Activated CD8-positive, alpha-beta T cell treated with anti-CD3 and anti-CD28 coated beads for 36 hours (primary cell): Measurements from ENCODE around the gene GYPA. TPM values are rescaled to one million over a fixed set of nuclear protein-coding genes. Genes with fewer than 3 reads are reported as not detected.
"Not testable (repeated sequence)": the region's sequence is repeated elsewhere in the genome, so short reads cannot be mapped to it uniquely, and the experiment has no call there.

Source experiments
- ATAC-seq: fragments of 200-7000 bp; cut with Tn5 transposase; one replicate; pipeline ENCODE4 v1.10.0; 2021; ENCODE audit warnings: mild to moderate bottlenecking, moderate library complexity
- CTCF ChIA-PET: fragments of 350-600 bp; sonication (Branson Sonifier 250); formaldehyde crosslinking; loops from one replicate; lab custom pipeline; 2021; ENCODE audit warnings: antibody characterized with exemption; lab: Charles Lee
- POLR2A ChIA-PET: fragments of 350-600 bp; sonication (Branson Sonifier 250); formaldehyde crosslinking; loops from one replicate; lab custom pipeline; 2021; ENCODE audit warnings: antibody characterized with exemption; lab: Charles Lee
- DNase-seq: peaks from one replicate; pipeline ENCODE4 v3.0.0-alpha.2; 2020
- H3K27ac Mint-ChIP-seq: one replicate; pipeline ENCODE4 v1.8.0; 2021; ENCODE audit warnings: mild to moderate bottlenecking, mixed read lengths
- H3K27me3 Mint-ChIP-seq: one replicate; pipeline ENCODE4 v1.8.0; 2021; ENCODE audit warnings: mixed read lengths
- H3K36me3 Mint-ChIP-seq: one replicate; pipeline ENCODE4 v1.8.0; 2021; ENCODE audit warnings: low read depth, mixed read lengths
- H3K4me1 Mint-ChIP-seq: one replicate; pipeline ENCODE4 v1.8.0; 2021; ENCODE audit warnings: low read depth, mixed read lengths
- H3K4me3 Mint-ChIP-seq: one replicate; pipeline ENCODE4 v1.8.0; 2021; ENCODE audit warnings: mild to moderate bottlenecking, moderate library complexity, mixed read lengths
- H3K9me3 Mint-ChIP-seq: one replicate; pipeline ENCODE4 v1.8.0; 2021; ENCODE audit warnings: mixed read lengths
- intact Hi-C: fragments of 100-400 bp; cut with micrococcal nuclease; formaldehyde crosslinking; loops from one replicate; pipeline ENCODE4 v1.10.0; 2022
- total RNA-seq, 2 experiments: library from RNA; stranded (reverse); gene quantifications; one replicate each; pipeline ENCODE4 v1.2.3, GENCODE V29; 2021
- TF ChIP-seq, protein P1 (sequence below): fragments of 200-600 bp; IDR thresholded peaks from one replicate; pipeline ENCODE4 v1.8.0; 2022; ENCODE audit warnings: antibody characterized with exemption, mild to moderate bottlenecking

GYPA gene
- not detected for total RNA-seq

DNA sequence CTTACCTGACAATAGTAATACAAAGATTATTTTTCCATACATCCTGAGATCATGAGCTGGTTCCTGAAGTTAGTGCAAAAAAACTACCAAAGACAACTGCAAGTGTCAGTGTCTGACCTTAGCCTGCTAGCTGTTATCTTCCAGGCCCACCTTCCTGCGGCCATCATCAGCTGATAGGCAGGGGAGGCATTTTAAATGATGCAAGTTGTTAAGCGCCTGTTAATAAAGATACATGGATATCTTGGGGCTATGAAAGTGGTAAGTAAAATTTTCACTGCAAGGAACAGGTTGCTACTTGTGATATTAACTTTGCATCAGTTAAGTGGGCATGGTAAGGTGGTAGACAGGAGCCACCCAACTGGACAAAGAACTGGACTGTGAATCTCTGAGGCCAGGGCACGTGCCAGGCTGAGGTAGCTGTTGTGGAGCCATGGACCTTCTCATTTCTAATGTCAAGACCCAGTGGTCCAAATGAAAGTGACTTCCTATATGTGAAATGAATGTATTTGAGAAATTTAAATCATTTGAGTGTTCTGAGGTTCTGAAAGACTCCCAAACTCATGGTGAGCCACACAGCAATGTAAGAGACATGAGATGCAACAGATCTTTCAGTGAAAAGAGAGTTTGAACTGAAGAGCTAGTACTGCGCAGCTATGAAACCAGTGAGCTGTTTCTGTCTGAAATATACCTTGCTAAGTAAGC is at the start of gene GYPA:
Gene GYPA (minus strand): TSS at position 125 of the 702 bp plus-strand sequence. CDS start 83 bp downstream, at position 42.
- intact Hi-C loops, H3K27ac Mint-ChIP-seq, H3K36me3 Mint-ChIP-seq, H3K27me3 Mint-ChIP-seq, ATAC-seq, H3K9me3 Mint-ChIP-seq, DNase-seq, H3K4me1 Mint-ChIP-seq, H3K4me3 Mint-ChIP-seq, CTCF ChIA-PET, POLR2A ChIA-PET: not testable (repeated sequence)

DNA sequence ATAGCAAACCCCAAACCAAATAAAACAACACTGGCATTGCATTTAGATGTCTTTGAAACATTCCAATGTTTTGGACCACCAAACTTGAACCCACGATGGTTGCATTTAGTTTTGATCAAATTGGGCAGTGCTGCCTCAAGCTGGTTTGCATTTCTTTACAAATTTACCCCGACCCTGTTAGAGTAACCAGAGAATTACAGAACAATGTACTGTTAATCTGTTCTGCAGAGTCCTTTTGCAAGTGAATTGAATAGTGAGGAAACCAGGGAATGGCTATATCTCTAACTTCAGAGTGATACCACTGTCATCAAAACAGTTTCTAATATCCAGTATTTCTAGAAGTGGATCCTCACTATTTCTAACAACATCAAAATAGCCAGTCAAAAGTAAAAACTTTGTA is 49.5 kb upstream of the GYPA start:
- ChIA-PET CTCF (no interaction called here), POLR2A (no interaction called here)
- intact Hi-C loops: no loop called here
- Mint-ChIP-seq H3K4me1 (no peaks in the 10 kb centered on the region), H3K9me3 (no peaks in the 10 kb centered on the region), H3K36me3 (no peaks in the 10 kb centered on the region), H3K27me3 (peaks cover 3% of the 10 kb centered on the region), H3K4me3 (no peak overlapping the region), H3K27ac (no peak overlapping the region)
- ATAC-seq: no peak
- DNase-seq: no peak
- TF ChIP-seq, protein P1, sequence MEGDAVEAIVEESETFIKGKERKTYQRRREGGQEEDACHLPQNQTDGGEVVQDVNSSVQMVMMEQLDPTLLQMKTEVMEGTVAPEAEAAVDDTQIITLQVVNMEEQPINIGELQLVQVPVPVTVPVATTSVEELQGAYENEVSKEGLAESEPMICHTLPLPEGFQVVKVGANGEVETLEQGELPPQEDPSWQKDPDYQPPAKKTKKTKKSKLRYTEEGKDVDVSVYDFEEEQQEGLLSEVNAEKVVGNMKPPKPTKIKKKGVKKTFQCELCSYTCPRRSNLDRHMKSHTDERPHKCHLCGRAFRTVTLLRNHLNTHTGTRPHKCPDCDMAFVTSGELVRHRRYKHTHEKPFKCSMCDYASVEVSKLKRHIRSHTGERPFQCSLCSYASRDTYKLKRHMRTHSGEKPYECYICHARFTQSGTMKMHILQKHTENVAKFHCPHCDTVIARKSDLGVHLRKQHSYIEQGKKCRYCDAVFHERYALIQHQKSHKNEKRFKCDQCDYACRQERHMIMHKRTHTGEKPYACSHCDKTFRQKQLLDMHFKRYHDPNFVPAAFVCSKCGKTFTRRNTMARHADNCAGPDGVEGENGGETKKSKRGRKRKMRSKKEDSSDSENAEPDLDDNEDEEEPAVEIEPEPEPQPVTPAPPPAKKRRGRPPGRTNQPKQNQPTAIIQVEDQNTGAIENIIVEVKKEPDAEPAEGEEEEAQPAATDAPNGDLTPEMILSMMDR: no peak

DNA sequence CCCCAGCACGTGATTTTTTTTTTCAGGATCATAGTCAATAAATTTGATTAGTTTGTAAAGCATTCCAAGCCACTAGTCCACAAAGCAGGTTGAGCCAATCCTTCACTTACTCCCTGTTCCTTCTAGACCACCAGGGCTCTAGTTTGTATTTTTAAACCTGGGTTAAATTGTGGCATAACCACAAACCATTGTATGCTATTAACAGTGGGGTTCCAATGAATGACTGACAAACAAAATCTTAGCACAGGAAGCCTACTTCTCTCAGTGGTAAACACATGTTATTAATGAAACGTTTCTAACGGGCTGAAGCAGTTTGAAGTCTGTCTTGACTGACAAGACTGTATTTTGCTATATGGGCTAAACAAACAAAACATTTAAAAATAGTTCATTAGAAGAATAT is 48.6 kb upstream of the GYPA start:
- no peak for ATAC-seq
- H3K4me3 Mint-ChIP-seq: no peak overlapping the region
- intact Hi-C loops: no loop called here
- H3K4me1 Mint-ChIP-seq: no peaks in the 10 kb centered on the region
- CTCF ChIA-PET: no interaction called here
- H3K27ac Mint-ChIP-seq: no peak overlapping the region
- H3K9me3 Mint-ChIP-seq: no peaks in the 10 kb centered on the region
- TF ChIP-seq, protein P1: no peak
- peaks cover 4% of the 10 kb centered on the region for H3K27me3 Mint-ChIP-seq
- no peak for DNase-seq
- POLR2A ChIA-PET: no interaction called here
- H3K36me3 Mint-ChIP-seq: no peaks in the 10 kb centered on the region

DNA sequence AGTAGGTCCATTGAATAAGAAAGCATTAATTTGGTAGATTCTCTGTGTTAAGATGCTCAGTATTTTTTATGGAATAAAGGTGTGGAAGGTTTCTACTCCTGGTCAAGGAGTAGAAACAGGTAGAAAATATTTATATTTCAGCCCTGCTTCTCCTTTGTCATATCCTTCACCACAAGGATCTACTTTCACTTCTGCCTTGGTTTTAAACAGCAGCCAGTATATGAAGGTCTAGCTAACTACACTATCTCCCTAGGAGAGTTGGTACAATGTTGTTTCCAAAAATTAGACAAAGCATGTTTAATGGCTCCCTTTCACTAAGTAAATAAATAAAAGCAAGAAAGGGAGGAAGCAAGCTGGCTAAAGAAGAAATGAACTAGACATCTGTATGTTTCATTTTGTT is 44.6 kb upstream of the GYPA start:
- H3K9me3 Mint-ChIP-seq: no peaks in the 10 kb centered on the region
- no peak overlapping the region for H3K4me3 Mint-ChIP-seq
- POLR2A ChIA-PET: no interaction called here
- H3K27me3 Mint-ChIP-seq: peaks cover 4% of the 10 kb centered on the region
- no peaks in the 10 kb centered on the region for H3K4me1 Mint-ChIP-seq
- CTCF ChIA-PET: interaction anchor here (0.6 kb wide), 1 partner anchor 1432 kb away, joined by 3 read pairs; no protein-coding TSS in a partner anchor
- no peak for ATAC-seq
- DNase-seq: no peak
- H3K27ac Mint-ChIP-seq: no peak overlapping the region
- TF ChIP-seq, protein P1: no peak
- no peaks in the 10 kb centered on the region for H3K36me3 Mint-ChIP-seq
- intact Hi-C loops: no loop called here

DNA sequence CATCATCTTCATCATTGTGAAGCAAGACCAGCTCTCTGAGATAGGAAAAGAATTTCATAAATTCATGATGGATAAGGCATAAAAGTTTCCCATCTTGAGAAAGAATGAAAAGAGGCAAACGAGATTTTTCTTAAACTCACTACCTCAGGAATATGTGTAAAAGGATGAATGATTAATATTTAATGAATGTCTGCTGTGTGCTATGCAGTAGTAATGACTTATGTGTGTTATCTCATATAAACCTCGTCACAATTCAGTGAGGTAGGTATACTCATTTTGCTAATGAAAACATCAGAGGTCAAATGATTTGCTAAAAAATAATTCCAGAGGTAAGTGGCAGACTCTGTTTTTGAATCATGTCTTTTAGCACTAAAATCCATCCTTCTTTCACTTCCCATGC is 42.6 kb upstream of the GYPA start:
- ChIA-PET CTCF (no interaction called here), POLR2A (no interaction called here)
- peaks cover 2% of the 10 kb centered on the region for H3K27me3 Mint-ChIP-seq
- ATAC-seq (no peak), DNase-seq (no peak)
- no peaks in the 10 kb centered on the region for H3K36me3 Mint-ChIP-seq
- intact Hi-C loops: no loop called here
- no peak overlapping the region for H3K4me3 Mint-ChIP-seq
- TF ChIP-seq, protein P1: no peak
- H3K4me1 Mint-ChIP-seq: peaks cover 5% of the 10 kb centered on the region
- no peak overlapping the region for H3K27ac Mint-ChIP-seq
- H3K9me3 Mint-ChIP-seq: no peaks in the 10 kb centered on the region
